Endothelial cell of umbilical vein (primary cell): ENCODE data around the gene BRPF1. TPM values are rescaled to one million over a fixed set of nuclear protein-coding genes. Genes with fewer than 3 reads are reported as not detected.

Experiments
- BruUV-seq: library from RNA; stranded (reverse); fragments of 400-500 nt; replicated peaks from 2 replicates; lab custom pipeline; 2021; lab: Mats Ljungman, UMichigan
- CTCF ChIA-PET: fragments of 300-600, 350-600 bp; sonication (Branson Sonifier 250); formaldehyde crosslinking; loops from one replicate; lab custom pipeline; 2021; ENCODE audit warnings: antibody characterized with exemption, inconsistent platforms; lab: Charles Lee
- POLR2A ChIA-PET: fragments of 300-600, 350-600 bp; sonication (Branson Sonifier 250); formaldehyde crosslinking; loops from one replicate; lab custom pipeline; 2021; ENCODE audit warnings: antibody characterized with exemption, inconsistent platforms; lab: Charles Lee
- DNase-seq: peaks from one replicate; pipeline ENCODE4 v3.0.0-alpha.2; 2011; ENCODE audit warnings: low read depth, low spot score
- FAIRE-seq: peaks from 2 replicates; lab custom pipeline; 2011; peaks lifted over from hg19 to GRCh38; lab: Jason Lieb, UNC
- H2AFZ ChIP-seq: 2 replicates; pipeline ENCODE4 v1.6.0; 2012; ENCODE audit warnings: low read depth, low read length, control low read depth, inconsistent platforms
- H3K27ac ChIP-seq: 2 replicates; pipeline ENCODE4 v1.5.1; 2011; ENCODE audit warnings: low read depth, mild to moderate bottlenecking, control low read depth, low read length, moderate library complexity; ENCODE audit not compliant: insufficient read depth
- H3K27me3 ChIP-seq, 2 experiments: 2 replicates each; pipeline versions ENCODE4 v1.6.0 to v1.6.1; 2011; ENCODE audit warnings: low read length in 2 of 2, mixed read lengths in 1 of 2; ENCODE audit not compliant: control insufficient read depth in 2 of 2, insufficient read depth in 2 of 2
- H3K36me3 ChIP-seq, 2 experiments: 2 replicates in 1 of 2; 3 replicates in 1 of 2; pipeline ENCODE4 v1.5.1; 2011; ENCODE audit warnings: low read length in 2 of 2, mild to moderate bottlenecking in 1 of 2, moderate library complexity in 1 of 2; ENCODE audit not compliant: control insufficient read depth in 2 of 2, insufficient read depth in 2 of 2; ENCODE audit errors: extremely low read depth in 1 of 2
- H3K4me1 ChIP-seq: 3 replicates; pipeline ENCODE4 v1.5.1; 2011; ENCODE audit warnings: mild to moderate bottlenecking, low read length; ENCODE audit not compliant: control insufficient read depth, insufficient read depth; ENCODE audit errors: extremely low read depth
- H3K4me2 ChIP-seq: 2 replicates; pipeline ENCODE4 v1.6.1; 2011; ENCODE audit warnings: low read length, control low read depth, mixed read lengths; ENCODE audit not compliant: insufficient read depth
- H3K4me3 ChIP-seq, 3 experiments: fragments of 200-600 bp in 1 of 3; sonication (generic), shearing (Covaris generic) in 1 of 3; replicated peaks in 1 of 3; 2 replicates each; pipeline ENCODE4 v1.5.1; 2011 to 2016; ENCODE audit warnings: control low read depth in 3 of 3, low read length in 3 of 3, mild to moderate bottlenecking in 2 of 3, inconsistent platforms in 1 of 3, low read depth in 1 of 3, moderate library complexity in 1 of 3; ENCODE audit not compliant: insufficient read depth in 1 of 3
- H3K79me2 ChIP-seq: 2 replicates; pipeline ENCODE4 v1.6.0; 2012; ENCODE audit warnings: low read length, inconsistent platforms; ENCODE audit not compliant: control insufficient read depth, insufficient read depth
- H3K9ac ChIP-seq: replicated peaks from 2 replicates; pipeline ENCODE3; 2011; ENCODE audit warnings: low read length, control low read depth; ENCODE audit not compliant: insufficient read depth; ENCODE audit errors: extremely low read depth
- H3K9me1 ChIP-seq: replicated peaks from 3 replicates; pipeline ENCODE4 v1.6.0; 2011; ENCODE audit warnings: mild to moderate bottlenecking, low read length; ENCODE audit not compliant: control insufficient read depth, insufficient read depth; ENCODE audit errors: extremely low read depth
- H3K9me3 ChIP-seq: replicated peaks from 2 replicates; pipeline ENCODE4 v1.5.1; 2012; ENCODE audit warnings: low read length, inconsistent platforms; ENCODE audit not compliant: control insufficient read depth, insufficient read depth
- H4K20me1 ChIP-seq: replicated peaks from 2 replicates; pipeline ENCODE3; 2011; ENCODE audit warnings: mild to moderate bottlenecking, low read length; ENCODE audit not compliant: control insufficient read depth, insufficient read depth; ENCODE audit errors: extremely low read depth
- EZH2 ChIP-seq: IDR thresholded peaks from 2 replicates; pipeline ENCODE4 v1.6.1; 2012; ENCODE audit warnings: borderline replicate concordance, low read depth, mild to moderate bottlenecking, moderate library complexity, low read length, inconsistent platforms; ENCODE audit not compliant: severe bottlenecking
- GATA2 ChIP-seq: IDR thresholded peaks from 2 replicates; pipeline ENCODE4 v1.7.0; 2011; ENCODE audit warnings: low read depth, mild to moderate bottlenecking, moderate library complexity, mixed read lengths, low read length; ENCODE audit not compliant: insufficient read length, insufficient read depth
- JUN ChIP-seq: IDR thresholded peaks from 2 replicates; pipeline ENCODE4 v1.6.1; 2011; ENCODE audit warnings: borderline replicate concordance, low read depth; ENCODE audit not compliant: insufficient read length, insufficient read depth
- POLR2AphosphoS5 ChIP-seq: IDR thresholded peaks from 2 replicates; pipeline ENCODE4 v1.6.1; 2012; ENCODE audit warnings: low read depth, mild to moderate bottlenecking, control low read depth, low read length, moderate library complexity; ENCODE audit not compliant: insufficient read depth
- dilution Hi-C: fragments of 300-500 bp; cut with MboI; formaldehyde crosslinking; loops from one replicate; pipeline ENCODE4 v1.15.0; 2019; ENCODE audit warnings: low sequenced_read_pairs; ENCODE audit not compliant: extremely low pct_ligation_motif_present
- intact Hi-C: fragments of 100-400 bp; cut with micrococcal nuclease; formaldehyde crosslinking; loops from one replicate; pipeline ENCODE4 v1.10.0; 2022
- polyA plus RNA-seq, 4 experiments: library from polyadenylated mRNA; depleted of rRNA in 3 of 4; stranded (reverse) in 3 of 4; unstranded in 1 of 4; fragments of >200 nt; gene quantifications; 2 replicates each; pipeline versions ENCODE4 v1.2.1 to v1.2.3, GENCODE V29; 2011 to 2012; ENCODE audit warnings: missing spikeins in 1 of 4
- total RNA-seq: library from RNA; stranded (reverse); gene quantifications from 2 replicates; pipeline ENCODE4 v1.2.3, GENCODE V29; 2021
- TF ChIP-seq, protein P1 (sequence below), 2 donors: IDR thresholded peaks; 1 replicate in 1 of 2; 2 replicates in 1 of 2; pipeline ENCODE4 v1.5.1; 2011; ENCODE audit warnings: low read length in 2 of 2, mild to moderate bottlenecking in 2 of 2, moderate library complexity in 2 of 2, control low read depth in 1 of 2, inconsistent platforms in 1 of 2, low read depth in 1 of 2; ENCODE audit not compliant: insufficient read depth in 1 of 2; ENCODE audit errors: extremely low read depth in 1 of 2
- TF ChIP-seq, protein P2 (sequence below): IDR thresholded peaks from 2 replicates; pipeline ENCODE4 v1.6.1; 2011; ENCODE audit not compliant: insufficient read depth, insufficient read length

Gene BRPF1
- total and polyA plus RNA-seq, 2 donors (not counting 3 experiments of a cell fraction or from before 2014, with no cell fraction given) = 12.5 to 26.2 TPM

DNA sequence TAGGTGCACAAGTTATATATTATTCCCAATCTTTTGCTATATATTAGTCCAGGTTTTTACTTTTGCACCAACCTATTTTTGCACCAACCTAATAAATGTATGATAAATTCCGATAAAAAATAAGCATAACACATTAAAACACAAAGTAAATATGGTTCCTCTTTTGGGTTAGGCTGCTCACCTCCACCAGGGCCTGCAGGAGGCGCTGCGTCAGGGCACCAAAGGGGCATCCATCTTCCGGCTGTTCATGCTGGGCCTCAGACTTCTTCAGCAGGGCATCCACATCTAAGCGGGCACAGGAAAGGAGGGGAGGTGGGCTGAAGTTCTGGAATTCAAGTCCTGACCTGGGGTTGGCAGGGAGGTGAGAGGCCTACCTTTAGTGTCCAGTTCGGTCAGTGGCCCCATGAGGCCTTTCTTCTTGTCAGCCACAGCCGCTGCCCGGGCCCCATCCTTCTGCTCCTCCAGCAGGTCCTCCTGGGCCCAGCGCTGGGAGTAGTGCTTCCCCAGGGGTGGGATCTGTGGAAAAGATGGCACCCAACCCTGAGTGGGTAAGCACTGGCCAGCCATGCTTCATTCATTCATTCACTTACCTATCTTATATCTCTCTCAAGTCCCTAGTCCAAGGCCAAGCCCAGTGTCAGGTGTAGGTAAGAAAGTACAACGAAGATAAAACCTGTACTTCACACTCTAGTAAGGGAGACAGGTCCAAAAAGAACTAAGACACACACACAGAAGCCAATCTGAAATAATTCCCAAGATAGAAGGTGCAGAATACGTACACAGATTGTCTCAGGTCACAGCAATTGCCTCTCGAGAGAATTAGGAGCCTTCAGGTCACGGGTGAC, 55.5 kb downstream of the BRPF1 start:
- Histone ChIP-seq H3K9ac (no peak overlapping the region), H3K9me1 (no peaks in the 10 kb centered on the region), H4K20me1 (no peaks in the 10 kb centered on the region), H3K9me3 (no peaks in the 10 kb centered on the region), H3K4me3 (no peak overlapping the region), H3K4me2 (no peak overlapping the region), H3K36me3 (peaks cover 0 to 7% of the 10 kb centered on the region in 2 experiments), H3K27me3 (no peaks in the 10 kb centered on the region), H3K27ac (no peak overlapping the region), H3K79me2 (no peaks in the 10 kb centered on the region), H3K4me1 (peaks cover 6% of the 10 kb centered on the region), H2AFZ (no peak overlapping the region)
- no peak for DNase-seq
- POLR2A ChIA-PET = no interaction called here
- BruUV-seq = no TSS peak
- CTCF ChIA-PET = no interaction called here
- TF ChIP-seq, protein P1, sequence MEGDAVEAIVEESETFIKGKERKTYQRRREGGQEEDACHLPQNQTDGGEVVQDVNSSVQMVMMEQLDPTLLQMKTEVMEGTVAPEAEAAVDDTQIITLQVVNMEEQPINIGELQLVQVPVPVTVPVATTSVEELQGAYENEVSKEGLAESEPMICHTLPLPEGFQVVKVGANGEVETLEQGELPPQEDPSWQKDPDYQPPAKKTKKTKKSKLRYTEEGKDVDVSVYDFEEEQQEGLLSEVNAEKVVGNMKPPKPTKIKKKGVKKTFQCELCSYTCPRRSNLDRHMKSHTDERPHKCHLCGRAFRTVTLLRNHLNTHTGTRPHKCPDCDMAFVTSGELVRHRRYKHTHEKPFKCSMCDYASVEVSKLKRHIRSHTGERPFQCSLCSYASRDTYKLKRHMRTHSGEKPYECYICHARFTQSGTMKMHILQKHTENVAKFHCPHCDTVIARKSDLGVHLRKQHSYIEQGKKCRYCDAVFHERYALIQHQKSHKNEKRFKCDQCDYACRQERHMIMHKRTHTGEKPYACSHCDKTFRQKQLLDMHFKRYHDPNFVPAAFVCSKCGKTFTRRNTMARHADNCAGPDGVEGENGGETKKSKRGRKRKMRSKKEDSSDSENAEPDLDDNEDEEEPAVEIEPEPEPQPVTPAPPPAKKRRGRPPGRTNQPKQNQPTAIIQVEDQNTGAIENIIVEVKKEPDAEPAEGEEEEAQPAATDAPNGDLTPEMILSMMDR (IDR thresholded peaks at IDR 0.05; ENCODE audit: extremely low read depth in 1 of 2, insufficient read depth in 1 of 2, low read depth in 1 of 2, low read length in 2 of 2) = peak; percentile 44 to 46
- TF ChIP-seq POLR2AphosphoS5 = no peak
- TF ChIP-seq EZH2 = no peak
- dilution Hi-C loops = no loop called here
- FAIRE-seq = no peak
- intact Hi-C loops = no loop called here

DNA sequence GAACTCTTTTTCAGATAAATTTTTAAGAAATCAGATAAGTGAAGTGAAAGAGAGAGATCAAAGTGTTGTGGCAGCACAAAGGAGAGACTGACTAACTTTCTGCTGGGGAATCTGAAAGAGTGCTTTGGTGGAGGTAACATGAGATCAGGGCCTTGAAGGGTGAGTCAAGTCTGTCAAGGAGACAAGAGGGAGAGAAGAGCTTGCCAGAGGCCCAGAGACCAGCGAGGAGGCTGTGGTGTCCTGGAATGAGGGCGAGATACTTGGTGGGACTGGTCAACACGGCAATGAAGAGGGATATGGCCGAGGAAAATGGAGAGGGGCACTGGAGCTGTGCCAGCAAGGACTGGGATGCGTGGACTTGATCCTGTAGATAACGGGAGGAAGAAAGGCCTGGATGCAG, 56.2 kb downstream of the BRPF1 start:
- Histone ChIP-seq H2AFZ (no peak overlapping the region), H3K4me2 (no peak overlapping the region), H3K79me2 (no peaks in the 10 kb centered on the region), H3K4me3 (no peak overlapping the region), H3K9me3 (no peaks in the 10 kb centered on the region), H3K4me1 (peaks cover 7% of the 10 kb centered on the region), H3K27ac (no peak overlapping the region), H3K9ac (no peak overlapping the region), H4K20me1 (no peaks in the 10 kb centered on the region), H3K9me1 (no peaks in the 10 kb centered on the region), H3K27me3 (no peaks in the 10 kb centered on the region), H3K36me3 (peaks cover 0 to 5% of the 10 kb centered on the region in 2 experiments)
- ChIA-PET CTCF (no interaction called here), POLR2A (no interaction called here)
- no peak for DNase-seq
- dilution Hi-C loops = no loop called here
- FAIRE-seq = no peak
- TF ChIP-seq JUN (no peak), GATA2 (no peak), EZH2 (no peak)
- TF ChIP-seq, protein P2, sequence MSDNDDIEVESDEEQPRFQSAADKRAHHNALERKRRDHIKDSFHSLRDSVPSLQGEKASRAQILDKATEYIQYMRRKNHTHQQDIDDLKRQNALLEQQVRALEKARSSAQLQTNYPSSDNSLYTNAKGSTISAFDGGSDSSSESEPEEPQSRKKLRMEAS = no peak
- TF ChIP-seq, protein P1 (IDR thresholded peaks at IDR 0.05; ENCODE audit: extremely low read depth in 1 of 2, insufficient read depth in 1 of 2, low read depth in 1 of 2, low read length in 2 of 2) = no peak
- BruUV-seq = no TSS peak
- intact Hi-C loops = no loop called here
